Activated CD4-positive, alpha-beta T cell treated with anti-CD3 and anti-CD28 coated beads, Interleukin-2, amount 50 U/mL, for 16 hours (primary cell): ENCODE results near the gene ARID3A.
"Not testable (repeated sequence)": the region's sequence is repeated elsewhere in the genome, so short reads cannot be mapped to it uniquely, and the experiment has no call there.

Experiments used
- DNase-seq: peaks from one replicate; pipeline ENCODE4 v3.0.0-alpha.2; 2020

Gene ARID3A

DNA sequence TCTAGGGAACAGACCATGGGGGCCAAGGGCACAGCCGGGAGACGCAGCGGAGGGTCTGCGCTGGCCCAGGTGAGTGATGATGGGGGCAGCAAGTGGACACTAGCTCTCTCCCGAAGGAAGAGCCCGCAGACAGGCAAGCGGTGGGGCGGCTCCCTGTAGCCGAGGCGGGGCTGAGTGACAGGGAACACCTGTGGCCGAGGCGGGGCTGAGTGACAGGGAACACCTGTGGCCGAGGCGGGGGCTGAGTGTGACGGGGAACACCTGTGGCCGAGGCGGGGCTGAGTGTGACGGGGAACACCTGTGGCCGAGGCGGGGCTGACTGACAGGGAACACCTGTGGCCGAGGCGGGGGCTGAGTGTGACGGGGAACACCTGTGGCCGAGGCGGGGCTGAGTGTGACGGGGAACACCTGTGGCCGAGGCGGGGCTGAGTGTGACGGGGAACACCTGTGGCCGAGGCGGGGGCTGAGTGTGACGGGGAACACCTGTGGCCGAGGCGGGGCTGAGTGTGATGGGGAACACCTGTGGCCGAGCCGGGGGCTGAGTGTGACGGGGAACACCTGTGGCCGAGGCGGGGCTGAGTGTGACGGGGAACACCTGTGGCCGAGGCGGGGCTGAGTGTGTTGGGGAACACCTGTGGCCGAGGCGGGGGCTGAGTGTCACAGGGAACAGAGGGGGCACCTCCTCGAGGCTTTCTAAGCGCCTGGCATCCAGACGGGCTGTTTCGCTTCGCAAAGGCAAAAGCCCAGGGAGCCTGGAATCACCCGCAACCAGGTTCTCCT, 34.2 kb upstream of the ARID3A start:
- DNase-seq: not testable (repeated sequence)

DNA sequence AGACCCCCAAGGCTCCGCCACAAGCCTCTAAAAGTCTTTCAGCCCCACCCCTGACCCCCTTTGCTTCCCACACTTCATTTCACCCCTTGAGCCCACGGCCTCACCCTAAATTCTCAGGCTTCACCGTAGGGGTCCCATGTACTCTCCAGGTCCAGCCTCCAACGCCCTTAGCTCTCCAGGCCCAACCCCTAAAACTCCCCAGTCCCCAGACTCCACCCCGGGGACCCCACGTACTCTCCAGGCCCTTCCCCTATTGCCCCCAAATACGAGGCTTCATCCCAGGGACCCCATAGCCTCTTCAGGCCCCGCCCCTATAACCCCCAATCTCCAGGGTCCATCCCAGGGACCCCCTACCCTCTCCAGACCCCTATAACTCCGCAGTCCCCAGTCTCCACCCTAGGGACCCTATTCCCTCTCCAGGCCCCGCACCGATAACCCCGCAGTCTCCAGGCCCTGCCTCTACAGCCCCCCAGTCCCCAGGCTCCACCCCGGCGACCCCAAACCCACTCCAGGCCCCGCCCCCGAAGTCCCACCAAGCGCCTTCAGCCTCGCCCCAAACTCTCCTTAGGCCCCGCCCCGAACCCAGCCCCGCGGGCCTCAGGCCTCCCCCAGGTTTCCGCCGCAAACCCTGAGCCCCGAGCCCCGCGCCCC, 33.5 kb upstream of the ARID3A start:
- DNase-seq: no peak

DNA sequence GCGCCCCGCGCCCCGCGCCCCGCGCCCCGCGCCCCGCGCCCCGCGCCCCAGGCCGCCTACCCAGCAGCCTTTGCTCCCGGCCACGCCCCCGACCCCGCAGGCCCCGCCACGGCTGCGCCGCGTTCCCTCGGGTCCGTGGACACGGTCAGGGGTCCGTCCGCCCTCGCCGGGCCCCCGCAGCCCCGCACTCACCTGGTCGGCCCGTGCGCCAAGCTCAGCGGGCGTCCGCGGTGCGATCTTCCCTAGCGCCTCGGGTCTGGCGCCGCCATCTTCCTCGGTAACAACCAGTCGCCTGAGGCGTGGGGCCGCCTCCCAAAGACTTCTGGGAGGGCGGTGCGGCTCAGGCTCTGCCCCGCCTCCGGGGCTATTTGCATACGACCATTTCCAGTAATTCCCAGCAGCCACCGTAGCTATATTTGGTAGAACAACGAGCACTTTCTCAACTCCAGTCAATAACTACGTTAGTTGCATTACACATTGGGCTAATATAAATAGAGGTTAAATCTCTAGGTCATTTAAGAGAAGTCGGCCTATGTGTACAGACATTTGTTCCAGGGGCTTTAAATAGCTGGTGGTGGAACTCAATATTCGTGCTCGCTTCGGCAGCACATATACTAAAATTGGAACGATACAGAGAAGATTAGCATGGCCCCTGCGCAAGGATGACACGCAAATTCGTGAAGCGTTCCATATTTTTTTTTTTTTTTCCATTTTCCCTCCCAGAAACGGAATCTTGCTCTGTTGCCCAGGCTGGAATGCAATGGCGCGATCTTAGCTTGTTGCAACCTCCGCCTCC, 32.7 kb upstream of the ARID3A start, which contains the start of the genes MED16 and RNU6-9:
Gene MED16, minus strand, starts transcription at position 294 of the 796 bp plus-strand sequence. CDS start 2,056 bp downstream, outside the sequence.
Gene RNU6-9, plus strand, starts transcription at position 591 of the 796 bp plus-strand sequence.
- peak; percentile 91 for DNase-seq

DNA sequence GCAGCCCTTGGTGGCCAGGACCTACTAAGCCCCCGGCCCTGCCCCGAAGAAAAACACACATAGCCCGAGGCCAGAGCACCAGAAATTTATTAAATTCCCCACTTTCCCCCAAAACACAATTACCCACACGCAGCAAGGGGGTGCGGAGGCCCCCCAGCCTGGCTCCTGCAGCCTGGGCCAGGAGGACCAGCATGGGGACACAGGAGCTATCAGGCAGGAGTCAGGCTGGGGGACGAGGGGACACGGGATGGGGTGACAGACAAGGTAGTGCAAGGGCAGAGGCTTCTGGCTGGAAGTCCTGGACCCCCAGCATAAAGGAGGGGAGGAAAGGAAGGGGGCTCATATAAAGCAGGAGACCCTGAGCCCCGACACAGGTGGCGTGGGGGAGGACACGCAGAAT, 29.4 kb upstream of the ARID3A start:
- no peak for DNase-seq

DNA sequence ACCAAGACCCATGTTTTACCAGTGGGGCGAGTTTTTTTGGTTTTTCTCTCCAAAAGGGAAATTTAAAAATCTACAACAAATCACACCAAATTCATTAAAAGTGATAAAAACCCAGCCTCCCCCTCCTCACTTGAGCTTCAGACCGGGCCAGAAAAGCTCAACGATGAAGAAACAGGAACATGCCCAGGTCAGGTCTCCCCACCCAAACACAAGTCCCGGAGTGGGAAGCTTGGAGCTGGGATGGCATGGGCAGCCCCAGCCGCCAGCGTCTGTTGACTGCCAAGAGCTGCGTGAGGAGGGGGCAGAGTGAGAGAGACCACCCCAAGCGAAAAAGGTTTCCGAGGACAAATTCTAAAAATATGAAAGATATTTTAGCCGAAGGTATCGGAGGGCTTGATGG, 28.8 kb upstream of the ARID3A start:
- no peak for DNase-seq

DNA sequence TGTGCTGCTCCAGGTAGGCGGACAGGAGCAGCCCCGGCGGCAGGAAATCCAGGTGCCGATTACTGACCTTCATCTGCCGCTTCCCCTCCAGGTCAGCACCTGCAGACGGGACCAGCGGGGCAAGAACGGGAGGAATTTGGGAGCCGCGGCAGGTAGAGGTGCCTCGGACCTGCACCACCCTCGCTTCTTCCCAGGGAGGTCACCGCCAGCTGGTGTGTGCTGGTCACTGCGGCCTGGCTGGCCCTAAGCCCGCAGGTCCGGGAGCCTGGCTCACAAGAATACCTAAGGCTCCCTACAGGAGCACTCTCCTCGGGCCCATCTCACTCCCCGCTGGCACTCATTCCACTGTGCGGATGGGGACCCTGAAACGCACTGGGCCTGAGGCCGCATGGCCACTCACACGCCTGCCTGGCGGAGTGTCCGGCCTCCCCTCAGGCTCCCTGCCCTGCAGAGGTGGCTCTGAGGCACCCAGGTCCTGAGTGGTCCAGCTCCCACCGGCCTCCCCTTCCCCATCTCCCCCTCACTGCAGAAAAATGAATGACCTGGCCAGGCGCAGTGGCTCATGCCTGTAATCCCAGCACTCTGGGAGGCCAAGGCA, 28.3 kb upstream of the ARID3A start:
- no peak for DNase-seq

DNA sequence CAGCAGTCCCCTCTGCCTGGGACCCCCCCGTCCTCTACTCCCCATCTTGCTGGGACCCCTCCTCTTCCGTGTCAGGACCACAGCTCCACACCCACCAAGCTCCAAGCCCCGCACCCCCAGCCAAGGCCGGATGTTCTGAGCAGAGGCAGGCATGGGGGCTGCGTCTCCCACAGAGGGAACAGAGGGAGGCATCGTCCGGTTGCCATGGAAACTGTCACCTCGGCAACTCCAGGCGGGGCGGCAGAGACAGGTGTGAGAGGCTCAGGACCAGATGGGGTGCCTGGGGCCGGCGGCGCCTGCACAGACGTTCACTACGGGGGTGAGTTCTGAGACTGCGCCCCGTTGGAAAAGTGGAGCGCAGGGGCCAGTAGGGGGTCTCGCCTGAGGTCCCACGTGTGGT, 27.2 kb upstream of the ARID3A start:
- DNase-seq: no peak

DNA sequence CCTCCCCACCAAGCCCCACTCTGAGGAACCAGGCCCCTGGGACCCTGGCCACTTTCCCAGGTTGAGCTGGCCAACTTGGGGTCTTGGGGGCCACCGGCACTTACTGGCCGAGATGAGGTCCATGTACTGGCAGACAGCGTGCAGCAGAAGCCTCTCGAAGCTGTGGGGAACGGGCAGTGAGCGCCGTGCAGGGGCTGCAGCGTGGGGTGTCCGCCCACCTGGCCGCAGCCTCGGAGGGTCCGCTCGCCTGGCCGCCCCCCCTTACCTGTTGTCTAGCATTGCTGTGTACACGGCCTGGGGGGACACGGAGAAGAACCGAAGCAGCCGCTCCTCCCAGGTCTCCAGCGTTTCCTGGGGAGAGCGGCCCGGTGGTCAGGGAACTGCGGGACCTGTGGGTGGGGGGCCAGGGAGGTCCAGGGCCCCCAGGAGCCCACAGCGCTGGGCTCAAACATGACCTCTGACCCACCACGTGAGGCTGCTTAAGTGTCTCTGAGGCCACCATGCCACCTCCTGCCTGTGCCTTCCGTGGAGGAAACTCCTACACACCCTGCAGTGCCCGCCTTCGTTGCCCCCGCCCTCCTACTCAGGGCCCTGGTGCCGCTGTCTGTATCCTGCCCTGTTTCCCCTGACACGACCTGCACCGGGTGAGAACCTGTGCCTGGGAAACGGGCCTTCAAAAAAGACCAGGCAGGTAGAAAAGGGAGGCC, 26.3 kb upstream of the ARID3A start:
- DNase-seq: no peak

DNA sequence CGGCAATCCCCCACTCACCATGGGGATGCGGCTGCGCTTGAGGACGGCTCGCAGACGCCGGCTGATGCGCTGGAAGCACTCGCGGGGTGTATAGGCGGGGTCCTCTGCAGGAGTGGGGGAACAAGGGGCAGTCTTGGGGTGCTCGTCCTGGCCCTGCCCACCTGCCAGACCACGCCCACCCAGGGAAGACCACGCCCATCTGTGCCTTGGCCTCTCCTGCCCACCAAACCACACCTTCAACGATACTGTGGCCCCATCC, 25.9 kb upstream of the ARID3A start:
- no peak for DNase-seq

DNA sequence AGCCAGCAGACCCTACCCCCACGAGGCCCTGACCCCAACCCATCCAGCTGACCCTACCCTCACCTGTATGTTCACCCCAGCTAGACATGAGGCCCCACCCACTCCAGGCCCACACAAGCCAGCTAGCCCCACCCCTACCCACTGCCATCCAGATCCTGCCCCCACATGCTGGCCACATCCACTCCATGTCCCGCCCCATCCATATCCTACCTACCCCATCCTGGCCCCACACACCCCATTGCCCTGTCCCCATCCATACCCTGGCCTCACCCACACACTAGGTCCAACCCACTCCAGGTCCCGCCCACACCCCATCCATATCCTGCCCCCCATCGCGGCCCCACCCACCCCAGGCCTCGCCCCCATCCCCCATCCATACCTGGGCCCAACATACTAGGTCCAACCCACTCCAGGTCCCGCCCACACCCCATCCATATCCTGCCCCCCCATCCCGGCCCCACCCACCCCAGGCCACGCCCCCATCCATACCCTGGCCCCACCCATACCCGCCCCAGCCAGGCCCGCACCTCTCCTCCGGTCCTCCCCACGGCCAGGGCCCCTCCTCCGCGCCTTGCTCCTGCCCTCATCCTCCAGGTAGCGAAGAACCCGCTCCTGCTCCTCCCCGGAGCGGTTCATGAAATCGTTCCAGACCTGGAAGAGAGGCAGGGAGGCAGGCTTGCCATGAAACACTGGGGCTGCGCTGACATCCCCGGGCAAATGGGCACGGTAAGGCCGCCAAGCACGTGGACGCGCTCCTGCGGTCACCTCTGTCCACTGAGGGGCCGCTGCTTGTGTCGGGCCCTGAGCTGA, 25.3 kb upstream of the ARID3A start:
- DNase-seq: no peak

DNA sequence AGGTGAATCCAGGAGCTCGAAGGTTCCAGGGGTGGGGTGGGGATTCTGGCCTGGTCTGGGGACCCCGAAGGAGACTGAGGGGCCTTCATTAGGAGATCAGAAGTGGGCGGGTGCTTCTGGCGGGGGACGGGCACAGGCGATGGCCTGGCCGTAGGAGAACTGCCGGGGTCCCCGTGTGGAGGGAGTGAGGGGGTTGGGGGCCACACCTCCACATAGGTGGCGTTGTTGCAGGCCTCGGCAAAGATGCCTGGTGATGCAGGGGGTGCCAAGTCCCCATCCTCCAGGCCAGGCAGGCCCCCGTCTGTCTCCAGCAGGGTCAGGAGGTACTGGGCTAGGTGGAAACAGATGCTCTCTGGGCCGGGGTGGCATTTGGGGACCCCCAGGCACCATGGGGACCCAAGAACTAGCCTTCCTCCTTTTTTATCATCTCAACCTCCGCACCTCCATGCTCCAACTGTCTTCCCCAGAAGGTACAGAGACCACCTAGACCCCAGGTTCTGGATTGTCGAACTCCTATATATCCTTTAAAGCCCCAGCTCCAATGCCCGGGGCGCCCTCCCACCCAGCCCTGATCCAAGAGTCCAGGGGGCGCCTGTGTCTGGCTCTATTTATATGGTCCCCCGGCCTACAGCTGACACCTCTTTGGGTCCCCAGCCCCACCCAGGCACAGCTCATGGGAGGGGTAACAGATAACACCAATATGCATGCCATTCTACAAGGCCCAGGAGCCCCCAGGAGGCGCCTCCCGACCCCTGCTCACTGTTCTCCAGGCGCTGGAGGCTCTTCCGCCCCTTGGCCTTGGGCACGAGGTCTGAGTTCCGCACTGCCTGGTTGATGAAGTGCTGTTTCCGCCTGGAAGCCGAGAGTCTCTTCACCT, 24.4 kb upstream of the ARID3A start:
- no peak for DNase-seq

DNA sequence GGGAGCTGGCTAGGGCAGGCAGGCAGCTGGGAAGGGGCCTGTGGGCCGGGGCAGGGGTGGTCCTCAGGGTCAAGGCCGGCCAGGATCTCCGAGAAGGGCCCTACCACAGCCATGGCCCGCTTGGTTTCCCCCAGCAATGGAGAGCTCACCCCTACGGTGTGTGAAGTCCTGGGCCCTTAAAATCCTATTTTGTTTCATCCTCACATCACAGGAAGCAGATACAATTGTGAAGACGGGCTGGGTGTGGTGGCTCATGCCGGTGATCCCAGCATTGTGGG, 23.8 kb upstream of the ARID3A start:
- no peak for DNase-seq

DNA sequence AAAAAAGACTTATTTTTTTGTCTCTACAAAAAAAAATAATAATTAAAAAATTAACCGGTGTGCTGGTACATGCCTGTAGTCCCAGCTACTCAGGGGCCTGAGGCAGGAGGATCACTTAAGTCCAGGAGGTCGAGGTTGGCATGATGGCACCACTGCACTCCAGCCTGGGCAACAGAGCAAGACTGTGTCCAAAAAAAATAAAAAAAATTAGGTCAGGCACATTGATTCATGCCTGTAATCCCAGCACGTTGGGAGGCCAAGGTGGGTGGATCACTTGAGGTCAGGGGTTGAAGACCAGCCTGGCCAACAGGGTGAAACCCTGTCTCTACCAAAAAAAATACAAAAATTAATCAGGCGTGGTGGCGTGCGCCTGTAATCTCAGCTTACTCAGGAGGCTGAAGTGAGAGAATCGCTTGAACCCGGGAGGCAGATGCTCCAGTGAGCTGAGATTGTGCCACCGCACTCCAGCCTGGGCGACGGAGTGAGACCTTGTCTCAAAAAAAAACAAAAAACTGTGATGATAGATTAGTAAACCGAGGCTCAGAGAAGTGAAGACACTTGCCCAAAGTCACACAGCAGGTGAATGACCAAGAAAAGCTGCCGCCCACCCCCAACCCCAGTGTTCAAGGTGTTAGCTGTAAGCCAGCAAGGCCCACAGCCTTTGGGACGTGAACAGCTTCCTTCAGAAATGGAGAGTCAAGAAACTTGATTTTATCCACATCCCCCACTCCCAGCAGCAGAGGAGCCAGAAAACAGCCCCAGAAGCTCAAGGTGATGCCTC, 23.2 kb upstream of the ARID3A start:
- DNase-seq: no peak

DNA sequence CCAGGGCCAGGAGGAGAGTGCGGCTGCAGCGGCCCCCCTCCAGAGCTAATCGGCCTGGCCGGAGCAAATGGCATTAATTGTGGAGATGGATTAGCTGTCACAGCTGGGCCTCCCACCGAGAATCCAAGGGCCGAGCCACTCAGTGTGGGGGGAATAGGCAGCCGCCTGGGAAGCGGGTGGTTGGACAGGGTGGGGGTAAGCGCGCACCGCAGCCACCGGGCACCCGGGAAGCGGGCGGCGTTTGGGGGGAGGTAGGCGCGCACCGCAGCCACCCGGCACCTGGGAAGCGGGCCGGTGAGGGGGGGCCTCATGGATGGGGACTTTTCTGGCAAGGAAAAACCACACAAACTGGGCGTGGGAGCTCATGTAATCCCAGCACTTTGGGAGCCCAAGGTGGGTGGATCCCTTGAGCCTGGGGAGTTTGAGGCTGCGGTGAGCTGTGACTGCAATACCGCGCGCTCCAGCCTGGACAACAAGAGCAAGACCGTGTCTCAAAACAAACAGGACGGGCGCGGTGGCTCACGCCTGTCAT, 22.5 kb upstream of the ARID3A start:
- no peak for DNase-seq

DNA sequence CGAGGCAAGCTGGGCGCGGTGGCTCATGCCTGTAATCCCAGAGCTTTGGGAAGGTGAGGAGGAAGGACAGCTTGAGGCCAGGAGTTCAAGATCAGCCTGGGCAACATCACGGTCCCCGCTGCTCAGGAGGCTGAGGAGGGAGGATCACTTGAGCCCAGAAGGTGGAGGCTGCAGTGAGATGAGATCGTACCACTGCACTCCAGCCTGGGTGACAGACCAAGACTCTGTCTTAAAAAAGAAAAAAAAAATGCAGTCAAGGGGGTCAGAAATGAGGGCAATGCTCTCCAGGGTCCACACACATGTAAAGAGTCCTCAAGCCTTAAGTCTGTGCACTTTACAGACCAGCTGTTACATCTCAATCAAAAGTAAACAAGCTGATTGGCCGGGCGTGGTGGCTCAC, 21.3 kb upstream of the ARID3A start:
- DNase-seq: no peak

DNA sequence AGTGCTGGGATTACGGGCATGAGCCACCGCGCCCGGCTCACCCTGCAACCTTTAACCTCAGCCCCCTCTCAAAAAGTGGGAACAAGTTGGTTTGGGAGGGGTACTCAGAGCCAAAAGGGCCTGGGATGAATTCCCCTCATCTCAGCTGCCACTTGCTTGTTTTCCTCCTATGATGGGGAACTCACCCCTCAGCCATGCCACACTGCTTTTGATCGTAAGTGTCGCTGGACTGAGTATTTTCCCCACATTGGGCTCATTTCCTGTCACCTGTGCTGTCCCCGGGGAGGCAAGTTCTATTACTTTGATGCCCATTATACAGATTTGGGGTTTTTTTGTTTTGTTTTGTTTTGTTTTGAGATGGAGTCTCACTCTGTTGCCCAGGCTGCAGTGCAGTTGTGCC, 19.4 kb upstream of the ARID3A start:
- no peak for DNase-seq

DNA sequence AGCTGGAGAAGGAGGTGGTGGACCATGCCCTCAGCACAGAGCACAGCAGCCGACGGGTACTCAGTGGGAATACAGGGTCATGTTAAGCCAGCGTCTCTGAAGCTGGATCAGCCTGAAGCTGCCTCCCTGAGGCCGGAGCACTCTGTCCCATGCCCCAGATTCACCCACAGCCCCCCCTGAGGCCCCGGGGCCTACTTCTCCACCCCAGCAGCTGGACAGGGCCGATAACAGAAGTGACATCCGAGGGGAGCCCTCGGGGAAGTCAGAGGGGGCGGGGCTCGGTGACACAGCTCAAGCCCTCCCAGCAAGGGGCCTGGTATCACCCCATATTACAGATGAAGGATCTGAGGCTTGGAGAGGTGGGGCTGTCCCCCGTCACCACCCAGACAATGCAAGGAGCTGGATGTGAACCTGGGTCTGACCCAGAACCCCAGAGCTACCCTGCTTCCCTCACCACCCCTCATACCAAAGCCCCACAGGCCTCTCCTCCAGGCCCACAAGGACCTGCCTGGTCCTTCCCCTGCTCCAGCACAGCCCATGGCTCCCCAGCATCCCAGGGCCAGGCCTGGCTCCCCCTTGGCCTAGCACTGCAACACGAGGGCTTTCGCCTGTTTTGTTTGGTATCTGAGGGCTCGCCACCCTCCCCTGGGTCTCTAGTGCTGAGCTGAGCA, 18.5 kb upstream of the ARID3A start:
- DNase-seq: no peak

DNA sequence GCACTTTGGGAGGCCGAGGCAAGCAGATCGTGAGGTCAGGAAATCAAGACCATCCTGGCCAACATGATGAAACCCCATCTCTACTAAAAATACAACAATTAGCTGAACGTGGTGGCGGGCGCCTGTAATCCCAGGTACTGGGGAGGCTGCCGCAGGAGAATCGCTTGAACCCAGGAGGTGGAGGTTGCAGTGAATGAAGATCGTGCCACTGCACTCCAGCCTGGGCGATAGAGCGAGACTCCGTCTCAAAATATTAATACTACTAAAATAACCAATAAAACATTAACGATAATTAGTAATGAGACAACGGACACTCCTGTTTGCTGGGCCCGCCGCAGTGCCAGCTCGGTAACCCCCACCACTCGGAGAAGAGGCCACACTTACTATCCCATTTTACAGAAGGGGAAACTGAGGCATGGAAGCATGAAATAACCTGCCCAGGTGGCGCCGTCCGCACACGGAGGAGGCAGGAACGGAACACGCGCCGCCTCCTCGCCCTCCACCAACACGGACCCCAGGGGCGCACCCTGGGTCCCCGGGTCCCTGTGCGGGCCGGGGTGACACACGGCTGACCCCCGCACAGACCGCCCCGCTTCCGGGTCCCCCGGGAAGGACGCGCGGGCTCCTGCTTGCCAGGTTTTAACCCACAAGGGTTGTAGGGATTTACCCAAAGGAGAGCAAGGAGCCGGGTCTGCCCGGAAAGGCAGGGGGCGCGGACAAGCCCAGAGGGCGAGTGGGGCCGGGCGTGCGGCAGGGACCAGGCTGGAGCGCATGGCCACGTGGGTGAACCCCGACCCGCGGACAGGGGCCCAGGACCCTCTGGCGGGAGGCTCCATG, 14.4 kb upstream of the ARID3A start:
- no peak for DNase-seq
